A549 (cell line): ENCODE data around the gene GPD1L.

ENCODE experiments used
- HDAC2 ChIP-seq: fragments of 200-600 bp; sonication (generic); IDR thresholded peaks from 2 replicates; pipeline ENCODE4 v1.6.1; 2016
- NR3C1 ChIP-seq: fragments of >200 bp; sonication (Bioruptor Twin); formaldehyde crosslinking; IDR thresholded peaks from 3 replicates; pipeline ENCODE4 v1.6.1; 2017
- POLR2A ChIP-seq: IDR thresholded peaks from 2 replicates; pipeline ENCODE4 v1.6.1; 2012; ENCODE audit warnings: mild to moderate bottlenecking, low read length
- RAD21 ChIP-seq, 2 experiments: fragments of >200 bp in 1 of 2; sonication (Bioruptor Twin) in 1 of 2; formaldehyde crosslinking in 1 of 2; IDR thresholded peaks in 1 of 2; conservative IDR thresholded peaks in 1 of 2; 2 replicates in 1 of 2; 3 replicates in 1 of 2; pipeline ENCODE4 v1.6.1; 2012 to 2018; ENCODE audit warnings: inconsistent platforms in 1 of 2
- TF ChIP-seq, protein P1 (sequence below): IDR thresholded peaks from 2 replicates; pipeline ENCODE4 v1.6.1; 2012
- TF ChIP-seq, protein P2 (sequence below): fragments of >200 bp; sonication (Bioruptor Twin); formaldehyde crosslinking; IDR thresholded peaks from 3 replicates; pipeline ENCODE4 v1.5.1; 2016
- TF ChIP-seq, protein P3 (sequence below): fragments of 200-600 bp; sonication (generic); IDR thresholded peaks from 2 replicates; pipeline ENCODE4 v1.6.1; 2016; ENCODE audit warnings: antibody characterized with exemption, mild to moderate bottlenecking, moderate library complexity
- TF ChIP-seq, protein P4 (sequence below): fragments of 450-650 bp; IDR thresholded peaks from 2 replicates; pipeline ENCODE4 v1.6.1; 2014; ENCODE audit warnings: antibody characterized with exemption

DNA sequence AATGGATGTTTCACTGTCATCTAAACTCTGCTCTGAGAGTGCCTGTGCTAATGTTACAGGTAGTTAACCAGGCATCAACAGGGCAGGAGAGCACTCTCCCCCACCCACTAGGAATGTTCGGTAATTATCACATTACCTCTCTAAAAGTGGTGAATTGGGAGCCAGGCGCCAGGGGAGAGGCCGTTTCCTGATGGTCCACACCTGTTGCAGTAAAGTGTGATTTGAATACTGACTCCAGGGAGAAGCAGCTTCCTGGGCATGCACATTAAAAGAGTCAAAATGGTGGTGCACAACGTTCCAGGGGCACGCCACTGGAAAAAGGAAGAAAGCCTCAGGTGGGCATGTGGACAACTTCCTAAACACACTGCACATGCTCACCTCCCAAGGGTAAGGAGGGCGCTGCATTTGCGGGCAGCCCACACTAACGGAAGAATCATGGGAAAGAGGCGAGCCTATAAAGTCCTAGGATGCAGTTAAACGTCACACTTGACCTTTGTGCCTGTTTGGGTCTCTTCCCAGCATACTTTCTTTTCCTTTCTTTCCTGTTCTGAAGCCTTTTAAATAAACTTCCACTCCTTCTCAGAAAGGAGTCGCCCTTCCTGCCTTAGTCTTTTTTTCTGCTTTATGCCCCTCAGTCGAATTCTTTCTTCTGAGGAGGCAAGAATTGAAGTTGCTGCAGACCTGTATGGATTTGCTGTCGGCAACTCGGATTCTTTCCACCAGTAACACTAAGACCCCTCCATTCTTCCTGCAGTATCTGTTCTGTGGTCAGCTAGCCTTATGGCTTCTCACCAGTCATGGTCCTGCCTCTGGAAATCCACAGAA is 28.9 kb upstream of the GPD1L start:
- TF ChIP-seq RAD21 (conservative IDR thresholded peaks at IDR 0.05 in 1 of 2, IDR thresholded peaks at IDR 0.05 in 1 of 2) (no peak), POLR2A (no peak), NR3C1 (no peak), HDAC2 (no peak)
- TF ChIP-seq, protein P1, sequence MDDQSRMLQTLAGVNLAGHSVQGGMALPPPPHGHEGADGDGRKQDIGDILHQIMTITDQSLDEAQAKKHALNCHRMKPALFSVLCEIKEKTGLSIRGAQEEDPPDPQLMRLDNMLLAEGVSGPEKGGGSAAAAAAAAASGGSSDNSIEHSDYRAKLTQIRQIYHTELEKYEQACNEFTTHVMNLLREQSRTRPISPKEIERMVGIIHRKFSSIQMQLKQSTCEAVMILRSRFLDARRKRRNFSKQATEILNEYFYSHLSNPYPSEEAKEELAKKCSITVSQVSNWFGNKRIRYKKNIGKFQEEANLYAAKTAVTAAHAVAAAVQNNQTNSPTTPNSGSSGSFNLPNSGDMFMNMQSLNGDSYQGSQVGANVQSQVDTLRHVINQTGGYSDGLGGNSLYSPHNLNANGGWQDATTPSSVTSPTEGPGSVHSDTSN = no peak
- TF ChIP-seq, protein P2, sequence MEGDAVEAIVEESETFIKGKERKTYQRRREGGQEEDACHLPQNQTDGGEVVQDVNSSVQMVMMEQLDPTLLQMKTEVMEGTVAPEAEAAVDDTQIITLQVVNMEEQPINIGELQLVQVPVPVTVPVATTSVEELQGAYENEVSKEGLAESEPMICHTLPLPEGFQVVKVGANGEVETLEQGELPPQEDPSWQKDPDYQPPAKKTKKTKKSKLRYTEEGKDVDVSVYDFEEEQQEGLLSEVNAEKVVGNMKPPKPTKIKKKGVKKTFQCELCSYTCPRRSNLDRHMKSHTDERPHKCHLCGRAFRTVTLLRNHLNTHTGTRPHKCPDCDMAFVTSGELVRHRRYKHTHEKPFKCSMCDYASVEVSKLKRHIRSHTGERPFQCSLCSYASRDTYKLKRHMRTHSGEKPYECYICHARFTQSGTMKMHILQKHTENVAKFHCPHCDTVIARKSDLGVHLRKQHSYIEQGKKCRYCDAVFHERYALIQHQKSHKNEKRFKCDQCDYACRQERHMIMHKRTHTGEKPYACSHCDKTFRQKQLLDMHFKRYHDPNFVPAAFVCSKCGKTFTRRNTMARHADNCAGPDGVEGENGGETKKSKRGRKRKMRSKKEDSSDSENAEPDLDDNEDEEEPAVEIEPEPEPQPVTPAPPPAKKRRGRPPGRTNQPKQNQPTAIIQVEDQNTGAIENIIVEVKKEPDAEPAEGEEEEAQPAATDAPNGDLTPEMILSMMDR = no peak
- TF ChIP-seq, protein P3, sequence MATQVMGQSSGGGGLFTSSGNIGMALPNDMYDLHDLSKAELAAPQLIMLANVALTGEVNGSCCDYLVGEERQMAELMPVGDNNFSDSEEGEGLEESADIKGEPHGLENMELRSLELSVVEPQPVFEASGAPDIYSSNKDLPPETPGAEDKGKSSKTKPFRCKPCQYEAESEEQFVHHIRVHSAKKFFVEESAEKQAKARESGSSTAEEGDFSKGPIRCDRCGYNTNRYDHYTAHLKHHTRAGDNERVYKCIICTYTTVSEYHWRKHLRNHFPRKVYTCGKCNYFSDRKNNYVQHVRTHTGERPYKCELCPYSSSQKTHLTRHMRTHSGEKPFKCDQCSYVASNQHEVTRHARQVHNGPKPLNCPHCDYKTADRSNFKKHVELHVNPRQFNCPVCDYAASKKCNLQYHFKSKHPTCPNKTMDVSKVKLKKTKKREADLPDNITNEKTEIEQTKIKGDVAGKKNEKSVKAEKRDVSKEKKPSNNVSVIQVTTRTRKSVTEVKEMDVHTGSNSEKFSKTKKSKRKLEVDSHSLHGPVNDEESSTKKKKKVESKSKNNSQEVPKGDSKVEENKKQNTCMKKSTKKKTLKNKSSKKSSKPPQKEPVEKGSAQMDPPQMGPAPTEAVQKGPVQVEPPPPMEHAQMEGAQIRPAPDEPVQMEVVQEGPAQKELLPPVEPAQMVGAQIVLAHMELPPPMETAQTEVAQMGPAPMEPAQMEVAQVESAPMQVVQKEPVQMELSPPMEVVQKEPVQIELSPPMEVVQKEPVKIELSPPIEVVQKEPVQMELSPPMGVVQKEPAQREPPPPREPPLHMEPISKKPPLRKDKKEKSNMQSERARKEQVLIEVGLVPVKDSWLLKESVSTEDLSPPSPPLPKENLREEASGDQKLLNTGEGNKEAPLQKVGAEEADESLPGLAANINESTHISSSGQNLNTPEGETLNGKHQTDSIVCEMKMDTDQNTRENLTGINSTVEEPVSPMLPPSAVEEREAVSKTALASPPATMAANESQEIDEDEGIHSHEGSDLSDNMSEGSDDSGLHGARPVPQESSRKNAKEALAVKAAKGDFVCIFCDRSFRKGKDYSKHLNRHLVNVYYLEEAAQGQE = no peak
- TF ChIP-seq, protein P4, sequence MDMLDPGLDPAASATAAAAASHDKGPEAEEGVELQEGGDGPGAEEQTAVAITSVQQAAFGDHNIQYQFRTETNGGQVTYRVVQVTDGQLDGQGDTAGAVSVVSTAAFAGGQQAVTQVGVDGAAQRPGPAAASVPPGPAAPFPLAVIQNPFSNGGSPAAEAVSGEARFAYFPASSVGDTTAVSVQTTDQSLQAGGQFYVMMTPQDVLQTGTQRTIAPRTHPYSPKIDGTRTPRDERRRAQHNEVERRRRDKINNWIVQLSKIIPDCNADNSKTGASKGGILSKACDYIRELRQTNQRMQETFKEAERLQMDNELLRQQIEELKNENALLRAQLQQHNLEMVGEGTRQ = no peak
